DND-41 (cell line): ENCODE results near the gene STXBP5.

Experiments used
- ATAC-seq: fragments of 200-7000 bp; cut with Tn5 transposase; 3 replicates; pipeline ENCODE4 v1.9.1; 2021; ENCODE audit warnings: low read depth; ENCODE audit not compliant: insufficient read depth
- DNase-seq: peaks from one replicate; pipeline ENCODE4 v3.0.0-alpha.2; 2020
- H2AFZ ChIP-seq: 2 replicates; pipeline ENCODE4 v1.6.0; 2012; ENCODE audit warnings: low read depth, low read length
- H3K27ac ChIP-seq: 2 replicates; pipeline ENCODE4 v1.5.1; 2012; ENCODE audit warnings: low read length, inconsistent platforms
- H3K27me3 ChIP-seq: fragments of 200-600 bp; sonication (generic); 2 replicates; pipeline ENCODE4 v1.6.0; 2012; ENCODE audit warnings: low read length, mild to moderate bottlenecking, inconsistent platforms; ENCODE audit not compliant: insufficient read depth, poor library complexity
- H3K36me3 ChIP-seq: 2 replicates; pipeline ENCODE4 v1.5.1; 2012; ENCODE audit warnings: low read length, inconsistent platforms; ENCODE audit not compliant: insufficient read depth
- H3K4me1 ChIP-seq: 2 replicates; pipeline ENCODE4 v1.5.1; 2012; ENCODE audit warnings: mild to moderate bottlenecking, low read length; ENCODE audit not compliant: insufficient read depth
- H3K4me2 ChIP-seq: 2 replicates; pipeline ENCODE4 v1.6.0; 2012; ENCODE audit warnings: mild to moderate bottlenecking, moderate library complexity, low read length, inconsistent platforms; ENCODE audit not compliant: insufficient read depth
- H3K4me3 ChIP-seq, 2 experiments: fragments of 200-600 bp in 1 of 2; shearing (Covaris generic) in 1 of 2; 2 replicates each; pipeline ENCODE4 v1.5.1; 2012 to 2016; ENCODE audit warnings: inconsistent platforms in 2 of 2, low read length in 2 of 2, mild to moderate bottlenecking in 2 of 2, low read depth in 1 of 2, moderate library complexity in 1 of 2
- H3K79me2 ChIP-seq: 2 replicates; pipeline ENCODE4 v1.6.0; 2012; ENCODE audit warnings: low read length, inconsistent platforms; ENCODE audit not compliant: insufficient read depth
- H3K9ac ChIP-seq: 2 replicates; pipeline ENCODE4 v1.6.0; 2012; ENCODE audit warnings: low read depth, mild to moderate bottlenecking, inconsistent platforms, low read length, moderate library complexity
- H3K9me3 ChIP-seq: 2 replicates; pipeline ENCODE4 v1.5.1; 2012; ENCODE audit warnings: low read length, moderate library complexity, mild to moderate bottlenecking, inconsistent platforms; ENCODE audit not compliant: insufficient read depth, severe bottlenecking
- H4K20me1 ChIP-seq: 2 replicates; pipeline ENCODE4 v1.6.0; 2012; ENCODE audit warnings: low read length; ENCODE audit not compliant: insufficient read depth
- EZH2 ChIP-seq: IDR thresholded peaks from 3 replicates; pipeline ENCODE4 v1.6.1; 2012; ENCODE audit warnings: borderline replicate concordance, low read depth, mild to moderate bottlenecking, moderate library complexity, low read length, inconsistent platforms; ENCODE audit not compliant: severe bottlenecking
- TF ChIP-seq, protein P1 (sequence below): IDR thresholded peaks from 2 replicates; pipeline ENCODE4 v1.5.1; 2012; ENCODE audit warnings: borderline replicate concordance, low read length, moderate library complexity, mild to moderate bottlenecking; ENCODE audit not compliant: poor library complexity, severe bottlenecking; ENCODE audit errors: extremely low read depth

STXBP5 gene

DNA sequence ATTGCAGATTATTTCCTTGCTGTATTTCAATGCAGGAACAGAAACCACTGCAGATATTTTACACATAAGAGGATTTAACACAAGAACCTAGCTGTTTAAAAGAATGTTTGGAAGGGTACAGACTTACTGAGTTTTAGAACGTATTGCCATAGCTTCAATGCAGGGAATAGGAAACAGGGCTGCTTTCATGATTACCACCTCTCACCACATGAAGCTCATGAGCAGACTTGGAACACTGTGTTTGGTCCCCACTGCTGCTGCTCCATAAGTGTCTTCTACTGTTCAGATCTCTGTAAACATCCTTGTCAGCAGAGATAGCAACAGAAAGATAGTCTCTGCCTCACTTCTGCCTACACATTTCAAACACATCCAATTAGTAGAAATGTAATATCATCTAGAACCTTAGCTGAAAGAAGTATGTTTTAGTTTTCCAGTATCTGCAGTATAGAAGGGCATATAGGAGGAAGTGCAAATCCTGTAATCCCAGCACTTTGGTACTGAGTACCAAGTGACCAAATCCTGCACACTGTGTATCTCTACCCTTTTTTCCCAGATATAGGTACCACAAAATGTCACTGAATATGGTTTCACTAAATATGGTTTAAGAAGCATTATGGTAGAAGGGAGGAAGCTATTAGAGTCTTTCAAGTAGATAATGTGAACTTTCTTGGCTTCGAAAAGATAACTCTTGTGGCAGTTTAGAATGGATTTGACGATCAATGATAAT lies 51.9 kb downstream of the STXBP5 start:
- H4K20me1 ChIP-seq = no peaks in the 10 kb centered on the region
- no peaks in the 10 kb centered on the region for H3K9me3 ChIP-seq
- TF ChIP-seq, protein P1, sequence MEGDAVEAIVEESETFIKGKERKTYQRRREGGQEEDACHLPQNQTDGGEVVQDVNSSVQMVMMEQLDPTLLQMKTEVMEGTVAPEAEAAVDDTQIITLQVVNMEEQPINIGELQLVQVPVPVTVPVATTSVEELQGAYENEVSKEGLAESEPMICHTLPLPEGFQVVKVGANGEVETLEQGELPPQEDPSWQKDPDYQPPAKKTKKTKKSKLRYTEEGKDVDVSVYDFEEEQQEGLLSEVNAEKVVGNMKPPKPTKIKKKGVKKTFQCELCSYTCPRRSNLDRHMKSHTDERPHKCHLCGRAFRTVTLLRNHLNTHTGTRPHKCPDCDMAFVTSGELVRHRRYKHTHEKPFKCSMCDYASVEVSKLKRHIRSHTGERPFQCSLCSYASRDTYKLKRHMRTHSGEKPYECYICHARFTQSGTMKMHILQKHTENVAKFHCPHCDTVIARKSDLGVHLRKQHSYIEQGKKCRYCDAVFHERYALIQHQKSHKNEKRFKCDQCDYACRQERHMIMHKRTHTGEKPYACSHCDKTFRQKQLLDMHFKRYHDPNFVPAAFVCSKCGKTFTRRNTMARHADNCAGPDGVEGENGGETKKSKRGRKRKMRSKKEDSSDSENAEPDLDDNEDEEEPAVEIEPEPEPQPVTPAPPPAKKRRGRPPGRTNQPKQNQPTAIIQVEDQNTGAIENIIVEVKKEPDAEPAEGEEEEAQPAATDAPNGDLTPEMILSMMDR = no peak
- TF ChIP-seq EZH2 = no peak
- H3K27ac ChIP-seq = no peak overlapping the region
- H3K9ac ChIP-seq = no peak overlapping the region
- H3K27me3 ChIP-seq = no peaks in the 10 kb centered on the region
- no peaks in the 10 kb centered on the region for H3K4me1 ChIP-seq
- H3K4me3 ChIP-seq = no peak overlapping the region
- H3K36me3 ChIP-seq = peaks cover under 1% of the 10 kb centered on the region; the same call in 1 of the 2 replicates
- DNase-seq (no peak), ATAC-seq (no peak)
- no peaks in the 10 kb centered on the region for H3K79me2 ChIP-seq
- no peak overlapping the region for H3K4me2 ChIP-seq
- no peak overlapping the region for H2AFZ ChIP-seq

DNA sequence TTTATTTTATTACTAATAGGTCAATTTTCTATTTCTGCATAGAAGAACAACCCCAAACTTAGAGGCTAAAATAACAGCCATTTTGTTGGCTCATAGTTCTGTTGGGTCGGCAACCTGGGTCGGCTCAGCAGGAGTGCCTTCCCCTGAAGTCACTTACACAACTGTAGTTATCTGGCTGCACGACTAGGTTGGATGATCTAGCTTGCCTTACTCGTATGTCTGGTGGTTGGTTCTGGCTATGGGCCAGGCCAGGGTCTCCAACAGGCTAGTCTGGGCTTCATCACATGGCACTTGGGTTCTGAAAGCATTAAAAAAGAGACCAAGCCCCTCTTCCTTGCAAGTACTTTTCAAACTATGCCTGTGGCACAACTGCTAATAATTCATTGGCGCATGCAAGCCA lies 53.5 kb downstream of the STXBP5 start:
- Histone ChIP-seq H3K4me2 (no peak overlapping the region), H4K20me1 (no peaks in the 10 kb centered on the region), H3K9me3 (no peaks in the 10 kb centered on the region), H3K36me3 (no peaks in the 10 kb centered on the region), H3K9ac (no peak overlapping the region), H2AFZ (no peak overlapping the region), H3K27me3 (no peaks in the 10 kb centered on the region), H3K4me3 (no peak overlapping the region), H3K27ac (no peak overlapping the region), H3K4me1 (no peaks in the 10 kb centered on the region), H3K79me2 (no peaks in the 10 kb centered on the region)
- TF ChIP-seq, protein P1 = no peak
- TF ChIP-seq EZH2 = no peak
- ATAC-seq (no peak), DNase-seq (no peak)

DNA sequence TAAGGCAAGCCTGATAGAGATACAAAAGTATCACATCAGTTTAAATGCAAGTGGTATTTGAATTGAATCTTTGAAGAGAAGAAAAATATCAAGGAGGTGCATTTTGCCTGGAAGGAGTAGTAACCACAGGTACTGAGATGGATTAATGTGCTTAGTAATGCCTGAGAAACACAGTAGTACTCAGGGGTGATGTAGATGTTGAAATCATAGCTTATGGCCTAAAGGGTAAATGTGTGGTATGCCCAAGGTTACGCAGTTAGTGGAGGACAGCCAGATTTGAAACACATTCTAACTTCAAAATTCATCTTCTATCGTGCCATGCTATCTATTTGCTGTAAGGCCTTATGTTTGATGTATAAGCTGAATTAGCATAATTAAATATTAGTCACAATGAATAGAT lies 55.9 kb downstream of the STXBP5 start:
- Histone ChIP-seq H2AFZ (no peak overlapping the region), H4K20me1 (no peaks in the 10 kb centered on the region), H3K79me2 (no peaks in the 10 kb centered on the region), H3K4me3 (no peak overlapping the region), H3K9ac (no peak overlapping the region), H3K27me3 (no peaks in the 10 kb centered on the region), H3K4me2 (no peak overlapping the region), H3K4me1 (no peaks in the 10 kb centered on the region), H3K36me3 (no peaks in the 10 kb centered on the region), H3K9me3 (no peaks in the 10 kb centered on the region), H3K27ac (no peak overlapping the region)
- TF ChIP-seq, protein P1 = no peak
- no peak for TF ChIP-seq EZH2
- DNase-seq (no peak), ATAC-seq (no peak)

DNA sequence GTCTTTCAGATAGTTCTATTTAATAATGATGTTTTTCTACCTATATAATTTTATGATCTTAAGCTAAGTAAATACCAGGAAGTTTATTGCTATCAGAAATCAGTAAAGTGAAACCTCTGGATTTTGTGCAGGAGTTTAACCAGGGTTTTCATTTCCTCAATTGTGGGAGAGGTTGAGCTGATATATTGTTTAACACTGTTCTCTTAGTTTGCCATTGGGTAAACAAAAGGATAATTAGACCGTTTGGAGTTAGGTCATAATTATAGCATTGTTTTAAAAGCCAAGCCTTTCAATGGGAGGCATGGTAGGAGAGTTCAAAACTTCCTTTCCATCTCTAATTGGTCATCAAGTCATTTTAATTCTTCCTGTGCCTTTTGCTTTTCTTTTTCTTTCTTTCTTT lies 58.7 kb downstream of the STXBP5 start:
- H3K36me3 ChIP-seq = no peaks in the 10 kb centered on the region
- H4K20me1 ChIP-seq = no peaks in the 10 kb centered on the region
- no peaks in the 10 kb centered on the region for H3K4me1 ChIP-seq
- no peak overlapping the region for H2AFZ ChIP-seq
- no peaks in the 10 kb centered on the region for H3K9me3 ChIP-seq
- no peak overlapping the region for H3K9ac ChIP-seq
- TF ChIP-seq, protein P1 = no peak
- no peak for TF ChIP-seq EZH2
- no peaks in the 10 kb centered on the region for H3K27me3 ChIP-seq
- H3K79me2 ChIP-seq = no peaks in the 10 kb centered on the region
- no peak overlapping the region for H3K27ac ChIP-seq
- no peak for ATAC-seq
- DNase-seq = no peak
- no peak overlapping the region for H3K4me3 ChIP-seq
- H3K4me2 ChIP-seq = no peak overlapping the region
